Breast epithelium (tissue), 3 donors: Measurements from ENCODE around the gene ZNF492.

Experiments
- CTCF ChIP-seq, 3 donors: fragments of 450-650 bp; IDR thresholded peaks; one replicate each; pipeline ENCODE4 v1.5.1; 2016 to 2017; ENCODE audit warnings: antibody characterized with exemption in 3 of 3, mild to moderate bottlenecking in 3 of 3, moderate library complexity in 3 of 3
- POLR2A ChIP-seq: fragments of 450-650 bp; IDR thresholded peaks from one replicate; pipeline ENCODE4 v1.6.1; 2016; ENCODE audit warnings: antibody characterized with exemption, mild to moderate bottlenecking, moderate library complexity
- POLR2AphosphoS5 ChIP-seq, 3 donors: sonication (generic); formaldehyde crosslinking; IDR thresholded peaks; one replicate each; pipeline ENCODE4 v1.6.1; 2017; ENCODE audit warnings: antibody characterized with exemption in 3 of 3

- TF ChIP-seq CTCF (IDR thresholded peaks at IDR 0.05), result no peak
- TF ChIP-seq POLR2A, result no peak
- TF ChIP-seq POLR2AphosphoS5 (IDR thresholded peaks at IDR 0.05), result no peak
These were observed 14.2 kb upstream of the ZNF492 start for GRCh38 chr19:22619932-22620331.
